Astrocyte of the cerebellum (primary cell): ENCODE measurements around the gene ADD3.

Source experiments
- DNase-seq: peaks from one replicate; pipeline ENCODE4 v3.0.0-alpha.2; 2011; ENCODE audit warnings: low read depth
- H3K4me3 ChIP-seq: 2 replicates; pipeline ENCODE4 v1.5.1; 2011; ENCODE audit warnings: mild to moderate bottlenecking, low read depth, low read length, moderate library complexity
- in situ Hi-C: cut with HindIII; loops from 2 replicates; pipeline ENCODE4 v1.10.0; 2017; ENCODE audit warnings: low sequenced_read_pairs
- TF ChIP-seq, protein P1 (sequence below): IDR thresholded peaks from 2 replicates; pipeline ENCODE4 v1.5.1; 2012; ENCODE audit warnings: low read length, low read depth, moderate library complexity, mild to moderate bottlenecking; ENCODE audit errors: missing control alignments

The ADD3 gene

GRCh38 chr10:110158051-110159005 is 150.5 kb downstream of the ADD3 start:
- no peak overlapping the region for H3K4me3 ChIP-seq
- no peak for DNase-seq
- TF ChIP-seq, protein P1, sequence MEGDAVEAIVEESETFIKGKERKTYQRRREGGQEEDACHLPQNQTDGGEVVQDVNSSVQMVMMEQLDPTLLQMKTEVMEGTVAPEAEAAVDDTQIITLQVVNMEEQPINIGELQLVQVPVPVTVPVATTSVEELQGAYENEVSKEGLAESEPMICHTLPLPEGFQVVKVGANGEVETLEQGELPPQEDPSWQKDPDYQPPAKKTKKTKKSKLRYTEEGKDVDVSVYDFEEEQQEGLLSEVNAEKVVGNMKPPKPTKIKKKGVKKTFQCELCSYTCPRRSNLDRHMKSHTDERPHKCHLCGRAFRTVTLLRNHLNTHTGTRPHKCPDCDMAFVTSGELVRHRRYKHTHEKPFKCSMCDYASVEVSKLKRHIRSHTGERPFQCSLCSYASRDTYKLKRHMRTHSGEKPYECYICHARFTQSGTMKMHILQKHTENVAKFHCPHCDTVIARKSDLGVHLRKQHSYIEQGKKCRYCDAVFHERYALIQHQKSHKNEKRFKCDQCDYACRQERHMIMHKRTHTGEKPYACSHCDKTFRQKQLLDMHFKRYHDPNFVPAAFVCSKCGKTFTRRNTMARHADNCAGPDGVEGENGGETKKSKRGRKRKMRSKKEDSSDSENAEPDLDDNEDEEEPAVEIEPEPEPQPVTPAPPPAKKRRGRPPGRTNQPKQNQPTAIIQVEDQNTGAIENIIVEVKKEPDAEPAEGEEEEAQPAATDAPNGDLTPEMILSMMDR: no peak
- in situ Hi-C loops: no loop called here

DNA sequence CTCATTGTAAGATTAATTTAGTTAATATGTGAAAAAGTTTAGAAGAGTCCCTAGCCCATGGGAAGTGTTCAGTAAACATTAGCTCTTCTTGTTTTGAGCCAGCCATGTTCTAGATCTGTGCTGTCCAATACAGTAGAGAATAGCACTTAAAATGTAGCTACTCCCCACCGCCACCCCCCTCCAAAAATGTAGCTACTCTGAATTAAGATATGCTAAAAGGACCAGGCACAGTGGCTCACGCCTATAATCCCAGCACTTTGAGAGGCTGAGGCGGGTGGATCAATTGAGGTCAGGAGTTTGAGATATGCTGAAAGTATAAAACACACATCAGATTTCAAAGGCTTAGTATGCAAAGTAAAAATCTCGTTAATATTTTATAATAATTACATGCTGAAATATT is 152.3 kb downstream of the ADD3 start:
- H3K4me3 ChIP-seq: no peak overlapping the region
- TF ChIP-seq, protein P1: no peak
- in situ Hi-C loops: loop anchor here (5.0 kb wide), 1 partner anchor 37 kb away; no protein-coding TSS in a partner anchor
- DNase-seq: no peak

GRCh38 chr10:110160522-110160921 is 152.7 kb downstream of the ADD3 start:
- in situ Hi-C loops: loop anchor here (5.0 kb wide), 1 partner anchor 37 kb away; no protein-coding TSS in a partner anchor
- DNase-seq: no peak
- TF ChIP-seq, protein P1: no peak
- no peak overlapping the region for H3K4me3 ChIP-seq

GRCh38 chr10:110162741-110163145 is 155.0 kb downstream of the ADD3 start:
- in situ Hi-C loops: loop anchor here (5.0 kb wide), 1 partner anchor 35 kb away; no protein-coding TSS in a partner anchor
- TF ChIP-seq, protein P1: no peak
- H3K4me3 ChIP-seq: no peak overlapping the region
- DNase-seq: no peak

GRCh38 chr10:110163192-110163773 is 155.5 kb downstream of the ADD3 start:
- DNase-seq: no peak
- in situ Hi-C loops: loop anchor here (5.0 kb wide), 1 partner anchor 34 kb away; no protein-coding TSS in a partner anchor
- no peak overlapping the region for H3K4me3 ChIP-seq
- TF ChIP-seq, protein P1: no peak

GRCh38 chr10:110163841-110164240 is 156.1 kb downstream of the ADD3 start:
- in situ Hi-C loops: loop anchor here (5.0 kb wide), 1 partner anchor 33 kb away; no protein-coding TSS in a partner anchor
- no peak overlapping the region for H3K4me3 ChIP-seq
- DNase-seq: no peak
- TF ChIP-seq, protein P1: no peak
